ENCODE data around the gene FN1. TPM values are rescaled to one million over a fixed set of nuclear protein-coding genes. Genes with fewer than 3 reads are reported as not detected.

Gene FN1
- 15,002 and 24,051 TPM in 2 replicates for total RNA-seq

GRCh38 chr2:215435870-215436704, at the start of gene FN1:
Gene FN1 (minus strand): TSS chr2:215436068. CDS start chr2:215435802, 266 bp downstream.

GRCh38 chr2:215311625-215312396, 124.1 kb downstream of the FN1 start, which contains the start of gene ATIC:
Gene ATIC (plus strand): TSS chr2:215312059. CDS start chr2:215312143, 84 bp downstream.

Other genes starting within 250 kb of the FN1 start
- 19.4 and 21.2 TPM in 2 replicates for gene ATIC, start 124.0 kb downstream of the FN1 start, total RNA-seq

Data from placental epithelial cell (primary cell).